Fibroblast of lung (primary cell): ENCODE data around the gene CERCAM. TPM values are rescaled to one million over a fixed set of nuclear protein-coding genes. Genes with fewer than 3 reads are reported as not detected.

Experiments
- DNase-seq, 2 donors: peaks; one replicate each; pipeline versions ENCODE4 v3.0.0 to v3.0.0-alpha.2; 2010; ENCODE audit warnings: low read depth in 2 of 2
- H2AFZ ChIP-seq: 2 replicates; pipeline ENCODE4 v1.5.1; 2012; ENCODE audit warnings: low read length, control low read depth, inconsistent platforms
- H3K27ac ChIP-seq: 2 replicates; pipeline ENCODE4 v1.5.1; 2011; ENCODE audit warnings: low read length, control low read depth; ENCODE audit not compliant: insufficient read depth
- H3K27me3 ChIP-seq: 2 replicates; pipeline ENCODE4 v1.5.1; 2011; ENCODE audit warnings: mild to moderate bottlenecking, low read length; ENCODE audit not compliant: control insufficient read depth, insufficient read depth
- H3K36me3 ChIP-seq: 2 replicates; pipeline ENCODE4 v1.5.1; 2011; ENCODE audit warnings: low read length; ENCODE audit not compliant: control insufficient read depth, insufficient read depth
- H3K4me1 ChIP-seq: 2 replicates; pipeline ENCODE4 v1.5.1; 2011; ENCODE audit warnings: low read length; ENCODE audit not compliant: control insufficient read depth, insufficient read depth; ENCODE audit errors: extremely low read depth
- H3K4me2 ChIP-seq: 2 replicates; pipeline ENCODE4 v1.5.1; 2011; ENCODE audit warnings: low read length, control low read depth; ENCODE audit not compliant: insufficient read depth; ENCODE audit errors: extremely low read depth
- H3K4me3 ChIP-seq, 4 experiments: fragments of 200-600 bp in 1 of 4; sonication (generic) in 1 of 4; replicated peaks in 1 of 4; 2 replicates each; pipeline ENCODE4 v1.5.1; 2011 to 2016; ENCODE audit warnings: low read length in 4 of 4, low read depth in 3 of 4, mild to moderate bottlenecking in 3 of 4, control low read depth in 2 of 4, inconsistent platforms in 1 of 4, mixed read lengths in 1 of 4; ENCODE audit not compliant: insufficient read depth in 1 of 4; ENCODE audit errors: control extremely low read depth in 1 of 4
- H3K79me2 ChIP-seq: 2 replicates; pipeline ENCODE4 v1.5.1; 2012; ENCODE audit warnings: mild to moderate bottlenecking, low read length, inconsistent platforms; ENCODE audit not compliant: control insufficient read depth, insufficient read depth
- H3K9ac ChIP-seq: 2 replicates; pipeline ENCODE4 v1.5.1; 2011; ENCODE audit warnings: mild to moderate bottlenecking, low read length, control low read depth; ENCODE audit not compliant: insufficient read depth
- H3K9me3 ChIP-seq: 2 replicates; pipeline ENCODE4 v1.5.1; 2012; ENCODE audit warnings: low read depth, low read length; ENCODE audit not compliant: control insufficient read depth, insufficient read depth
- H4K20me1 ChIP-seq: 2 replicates; pipeline ENCODE4 v1.5.1; 2011; ENCODE audit warnings: low read length; ENCODE audit not compliant: control insufficient read depth, insufficient read depth; ENCODE audit errors: extremely low read depth
- EZH2 ChIP-seq: IDR thresholded peaks from 2 replicates; pipeline ENCODE4 v1.5.1; 2012; ENCODE audit warnings: low read length, control low read depth, mild to moderate bottlenecking; ENCODE audit errors: missing control alignments
- polyA minus RNA-seq: library from RNA; depleted of rRNA, polyadenylated mRNA; stranded (reverse); fragments of >200 nt; gene quantifications from 2 replicates; pipeline ENCODE4 v1.2.3, GENCODE V29; 2011; ENCODE audit warnings: low replicate concordance
- polyA plus RNA-seq, 2 donors: library from polyadenylated mRNA; depleted of rRNA in 1 of 2; stranded (reverse) in 1 of 2; unstranded in 1 of 2; fragments of >200 nt; gene quantifications; 2 replicates each; pipeline ENCODE4 v1.2.1, GENCODE V29; 2011 to 2012; ENCODE audit warnings: missing spikeins in 1 of 2
- total RNA-seq: library from RNA; depleted of rRNA; stranded (reverse); fragments of >200 nt; gene quantifications from 2 replicates; pipeline ENCODE4 v1.2.1, GENCODE V29; 2014
- TF ChIP-seq, protein P1 (sequence below), 2 donors: IDR thresholded peaks in 1 of 2; conservative IDR thresholded peaks in 1 of 2; 1 replicate in 1 of 2; 2 replicates in 1 of 2; pipeline ENCODE4 v1.5.1; 2011 to 2012; ENCODE audit warnings: low read length in 2 of 2, control low read depth in 1 of 2, inconsistent platforms in 1 of 2, low read depth in 1 of 2, mild to moderate bottlenecking in 1 of 2

The CERCAM gene, protein sequence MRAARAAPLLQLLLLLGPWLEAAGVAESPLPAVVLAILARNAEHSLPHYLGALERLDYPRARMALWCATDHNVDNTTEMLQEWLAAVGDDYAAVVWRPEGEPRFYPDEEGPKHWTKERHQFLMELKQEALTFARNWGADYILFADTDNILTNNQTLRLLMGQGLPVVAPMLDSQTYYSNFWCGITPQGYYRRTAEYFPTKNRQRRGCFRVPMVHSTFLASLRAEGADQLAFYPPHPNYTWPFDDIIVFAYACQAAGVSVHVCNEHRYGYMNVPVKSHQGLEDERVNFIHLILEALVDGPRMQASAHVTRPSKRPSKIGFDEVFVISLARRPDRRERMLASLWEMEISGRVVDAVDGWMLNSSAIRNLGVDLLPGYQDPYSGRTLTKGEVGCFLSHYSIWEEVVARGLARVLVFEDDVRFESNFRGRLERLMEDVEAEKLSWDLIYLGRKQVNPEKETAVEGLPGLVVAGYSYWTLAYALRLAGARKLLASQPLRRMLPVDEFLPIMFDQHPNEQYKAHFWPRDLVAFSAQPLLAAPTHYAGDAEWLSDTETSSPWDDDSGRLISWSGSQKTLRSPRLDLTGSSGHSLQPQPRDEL
- total RNA-seq (44.9 and 64.2 TPM in 2 replicates), polyA plus RNA-seq (56.9 and 90.5 TPM in 2 replicates), polyA minus RNA-seq (54.4 and 94.8 TPM in 2 replicates)
- polyA plus RNA-seq (2012) = 62.3 and 96.2 TPM in 2 replicates

DNA sequence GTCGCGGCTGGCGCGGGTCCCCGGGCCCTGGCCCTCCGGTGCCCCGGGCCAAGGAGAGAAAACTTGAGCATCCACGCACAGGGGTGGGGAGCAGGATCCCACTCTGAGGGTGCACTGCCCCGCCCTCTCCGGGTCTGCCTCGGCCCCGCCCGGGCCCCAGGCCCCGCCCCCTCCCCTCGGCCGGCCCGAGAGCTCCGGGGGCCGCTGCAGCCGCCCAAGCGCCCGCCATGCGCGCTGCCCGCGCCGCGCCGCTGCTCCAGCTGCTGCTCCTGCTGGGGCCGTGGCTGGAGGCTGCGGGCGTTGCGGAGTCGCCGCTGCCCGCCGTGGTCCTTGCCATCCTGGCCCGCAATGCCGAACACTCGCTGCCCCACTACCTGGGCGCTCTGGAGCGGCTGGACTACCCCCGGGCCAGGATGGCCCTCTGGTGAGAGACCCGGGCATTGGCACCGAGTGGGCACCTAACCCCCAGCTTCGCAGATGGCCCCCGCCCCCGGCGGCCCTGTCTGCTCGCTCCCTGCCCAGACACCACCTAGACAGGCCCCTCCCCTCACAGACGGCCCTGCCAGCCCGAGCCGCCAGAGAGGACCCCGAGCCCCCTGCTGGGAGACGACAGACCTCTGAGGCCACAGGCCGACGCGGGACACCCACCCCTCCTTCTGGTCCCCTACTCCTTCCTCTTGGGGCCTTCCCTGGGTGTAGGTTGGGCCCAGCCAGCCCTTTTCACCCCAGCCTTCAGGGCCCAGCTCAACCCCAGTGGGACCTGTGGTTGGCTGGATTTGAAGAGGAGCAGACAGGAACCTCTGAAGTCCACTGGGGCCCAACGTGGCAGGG lies at the start of gene CERCAM:
Gene CERCAM (plus strand): TSS at position 207 of the 831 bp plus-strand sequence. CDS start 21 bp downstream, at position 228.
- Histone ChIP-seq H3K4me1 (peaks cover 10% of the 10 kb centered on the region), H2AFZ (peak within 1 kb of the TSS; percentile 93), H4K20me1 (no peaks in the 10 kb centered on the region), H3K9ac (peak within 1 kb of the TSS; percentile 65), H3K79me2 (no peaks in the 10 kb centered on the region), H3K27ac (peak within 1 kb of the TSS; percentile 26), H3K9me3 (no peaks in the 10 kb centered on the region), H3K4me2 (peak within 1 kb of the TSS; percentile 88), H3K4me3 (peak within 1 kb of the TSS; percentile 61 to 87 (median 78)), H3K36me3 (peaks cover 8% of the 10 kb centered on the region), H3K27me3 (peaks cover 6% of the 10 kb centered on the region)
- DNase-seq = peak in 1 of 2 donors; percentile 41
- TF ChIP-seq EZH2 = no peak
- TF ChIP-seq, protein P1, sequence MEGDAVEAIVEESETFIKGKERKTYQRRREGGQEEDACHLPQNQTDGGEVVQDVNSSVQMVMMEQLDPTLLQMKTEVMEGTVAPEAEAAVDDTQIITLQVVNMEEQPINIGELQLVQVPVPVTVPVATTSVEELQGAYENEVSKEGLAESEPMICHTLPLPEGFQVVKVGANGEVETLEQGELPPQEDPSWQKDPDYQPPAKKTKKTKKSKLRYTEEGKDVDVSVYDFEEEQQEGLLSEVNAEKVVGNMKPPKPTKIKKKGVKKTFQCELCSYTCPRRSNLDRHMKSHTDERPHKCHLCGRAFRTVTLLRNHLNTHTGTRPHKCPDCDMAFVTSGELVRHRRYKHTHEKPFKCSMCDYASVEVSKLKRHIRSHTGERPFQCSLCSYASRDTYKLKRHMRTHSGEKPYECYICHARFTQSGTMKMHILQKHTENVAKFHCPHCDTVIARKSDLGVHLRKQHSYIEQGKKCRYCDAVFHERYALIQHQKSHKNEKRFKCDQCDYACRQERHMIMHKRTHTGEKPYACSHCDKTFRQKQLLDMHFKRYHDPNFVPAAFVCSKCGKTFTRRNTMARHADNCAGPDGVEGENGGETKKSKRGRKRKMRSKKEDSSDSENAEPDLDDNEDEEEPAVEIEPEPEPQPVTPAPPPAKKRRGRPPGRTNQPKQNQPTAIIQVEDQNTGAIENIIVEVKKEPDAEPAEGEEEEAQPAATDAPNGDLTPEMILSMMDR (conservative IDR thresholded peaks at IDR 0.05 in 1 of 2, IDR thresholded peaks at IDR 0.05 in 1 of 2; ENCODE audit: low read depth in 1 of 2, low read length in 2 of 2) = peak in 1 of 2 donors; percentile 12

DNA sequence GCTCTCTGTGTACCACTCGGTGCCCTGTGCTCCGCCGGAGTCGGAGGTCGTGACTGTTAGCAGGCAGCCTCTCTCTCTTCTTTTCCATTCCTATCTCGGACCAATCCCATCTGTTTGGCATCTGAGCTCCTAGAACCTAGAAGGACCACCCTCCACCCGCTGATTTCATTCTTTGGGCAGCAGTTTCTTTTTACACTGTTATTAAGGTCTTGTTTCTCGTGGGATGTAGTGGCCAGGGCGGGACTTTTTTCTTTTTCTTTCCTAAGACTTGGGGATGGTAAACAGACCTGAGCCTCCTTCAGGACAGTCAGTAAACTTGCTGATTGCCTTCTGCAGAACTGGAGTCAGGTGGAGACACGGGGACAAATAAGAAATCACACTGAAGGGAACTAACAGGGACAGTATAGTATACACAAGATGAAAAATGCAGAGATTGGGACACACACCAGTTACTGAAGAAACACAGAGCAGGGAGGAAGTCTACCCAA lies 49.0 kb upstream of the CERCAM start:
- no peaks in the 10 kb centered on the region for H4K20me1 ChIP-seq
- peaks cover 1% of the 10 kb centered on the region for H3K36me3 ChIP-seq
- no peaks in the 10 kb centered on the region for H3K9me3 ChIP-seq
- peaks cover 31% of the 10 kb centered on the region for H3K79me2 ChIP-seq
- no peak for TF ChIP-seq EZH2
- TF ChIP-seq, protein P1 (conservative IDR thresholded peaks at IDR 0.05 in 1 of 2, IDR thresholded peaks at IDR 0.05 in 1 of 2; ENCODE audit: low read depth in 1 of 2, low read length in 2 of 2) = no peak
- peak overlapping the region; percentile 91 for H3K27ac ChIP-seq
- peak overlapping the region; percentile 96 for H3K4me2 ChIP-seq
- H3K4me1 ChIP-seq = peaks cover 7% of the 10 kb centered on the region
- peak overlapping the region; percentile 64 for H2AFZ ChIP-seq
- H3K4me3 ChIP-seq = peak overlapping the region; percentile 71 to 99 (median 87)
- no peaks in the 10 kb centered on the region for H3K27me3 ChIP-seq
- DNase-seq = no peak
- H3K9ac ChIP-seq = peak overlapping the region; percentile 83
